Hematopoietic multipotent progenitor cell treated with erythropoietin and hydrocortisone succinate and interleukin-3 and kit ligand, for 8 days (in vitro differentiated cells): ENCODE data around the gene RND3.
A peak's percentile ranks its signal among the peaks of the same experiment; 100 is the strongest.

ENCODE experiments used
- DNase-seq: peaks from one replicate; pipeline ENCODE4 v3.0.0-alpha.2; 2015

The RND3 gene

GRCh38 chr2:150487537-150488429 is at the start of gene RND3:
Gene RND3, minus strand, starts transcription at chr2:150487667. Its CDS starts 250 bp downstream, at chr2:150487417.
- DNase-seq: peak; percentile 70

GRCh38 chr2:150535176-150535575 is 47.7 kb upstream of the RND3 start:
- no peak for DNase-seq

- DNase-seq: no peak
Measured at GRCh38 chr2:150532879-150533278, 45.4 kb upstream of the RND3 start.

GRCh38 chr2:150532020-150532419 is 44.6 kb upstream of the RND3 start:
- no peak for DNase-seq

- no peak for DNase-seq
Measured at GRCh38 chr2:150531591-150531990, 44.1 kb upstream of the RND3 start.

- no peak for DNase-seq
Measured at GRCh38 chr2:150530168-150530567, 42.7 kb upstream of the RND3 start.

GRCh38 chr2:150528861-150529801 is 41.7 kb upstream of the RND3 start:
- DNase-seq: no peak

GRCh38 chr2:150526827-150527226 is 39.4 kb upstream of the RND3 start:
- DNase-seq: no peak

GRCh38 chr2:150526006-150526405 is 38.5 kb upstream of the RND3 start:
- no peak for DNase-seq

- no peak for DNase-seq
Measured at GRCh38 chr2:150522269-150522668, 34.8 kb upstream of the RND3 start.

GRCh38 chr2:150520887-150521664 is 33.6 kb upstream of the RND3 start:
- no peak for DNase-seq

- no peak for DNase-seq
Measured at GRCh38 chr2:150520033-150520432, 32.6 kb upstream of the RND3 start.

- DNase-seq: no peak
Measured at GRCh38 chr2:150517951-150518680, 30.6 kb upstream of the RND3 start.

- DNase-seq: no peak
Measured at GRCh38 chr2:150513647-150514046, 26.2 kb upstream of the RND3 start.

GRCh38 chr2:150508497-150509137 is 21.1 kb upstream of the RND3 start:
- DNase-seq: no peak

GRCh38 chr2:150507071-150507470 is 19.6 kb upstream of the RND3 start:
- no peak for DNase-seq

- DNase-seq: no peak
Measured at GRCh38 chr2:150505178-150505577, 17.7 kb upstream of the RND3 start.

GRCh38 chr2:150495993-150496627 is 8.6 kb upstream of the RND3 start:
- DNase-seq: no peak

- no peak for DNase-seq
Measured at GRCh38 chr2:150495001-150495400, 7.5 kb upstream of the RND3 start.

GRCh38 chr2:150494234-150494945 is 6.9 kb upstream of the RND3 start:
- no peak for DNase-seq
